PC-9 (cell line): Measurements from ENCODE around the gene PNPLA3. TPM values are rescaled to one million over a fixed set of nuclear protein-coding genes. Genes with fewer than 3 reads are reported as not detected.

Experiments used
- BruUV-seq: library from RNA; stranded (reverse); fragments of 400-500 nt; replicated peaks from 2 replicates; lab custom pipeline; 2021; lab: Mats Ljungman, UMichigan
- CTCF ChIA-PET: fragments of 300-600 bp; sonication (Branson Sonifier 250); formaldehyde crosslinking; loops from one replicate; lab custom pipeline; 2022; ENCODE audit warnings: antibody characterized with exemption; lab: Charles Lee
- POLR2A ChIA-PET: fragments of 300-600 bp; sonication (Branson Sonifier 250); formaldehyde crosslinking; loops from one replicate; lab custom pipeline; 2022; ENCODE audit warnings: antibody characterized with exemption; ENCODE audit not compliant: unreplicated experiment; lab: Charles Lee
- DNase-seq, 2 experiments: peaks; one replicate each; pipeline versions ENCODE4 v3.0.0 to v3.0.0-alpha.2; 2015 to 2022; ENCODE audit warnings: mixed read lengths in 1 of 2
- H2AFZ ChIP-seq: fragments of 200-600 bp; sonication (generic); 2 replicates; pipeline ENCODE4 v1.8.1; 2017; ENCODE audit warnings: antibody characterized with exemption
- H3F3A ChIP-seq: fragments of 200-600 bp; sonication (generic); 2 replicates; pipeline ENCODE4 v1.8.1; 2017; ENCODE audit warnings: antibody characterized with exemption, mild to moderate bottlenecking, low read depth; ENCODE audit not compliant: insufficient read depth
- H3K27ac ChIP-seq: fragments of 200-600 bp; sonication (generic); 2 replicates; pipeline ENCODE4 v1.6.1; 2016; ENCODE audit warnings: mixed run types
- H3K27me3 ChIP-seq: fragments of 200-600 bp; sonication (generic); 2 replicates; pipeline ENCODE4 v1.6.1; 2016; ENCODE audit warnings: low read depth, mixed run types; ENCODE audit not compliant: insufficient read depth
- H3K36me3 ChIP-seq: fragments of 200-600 bp; sonication (generic); 2 replicates; pipeline ENCODE4 v1.6.1; 2016; ENCODE audit warnings: low read depth, mixed run types
- H3K4me1 ChIP-seq: fragments of 200-600 bp; sonication (generic); replicated peaks from 2 replicates; pipeline ENCODE4 v1.6.1; 2016; ENCODE audit warnings: mixed run types; ENCODE audit not compliant: insufficient read depth
- H3K4me2 ChIP-seq: fragments of 200-600 bp; sonication (generic); 2 replicates; pipeline ENCODE4 v1.6.1; 2017; ENCODE audit warnings: mixed run types
- H3K4me3 ChIP-seq: fragments of 200-600 bp; sonication (generic); 2 replicates; pipeline ENCODE4 v1.6.1; 2016; ENCODE audit warnings: mixed run types
- H3K79me2 ChIP-seq: fragments of 200-600 bp; sonication (generic); 2 replicates; pipeline ENCODE4 v1.6.1; 2017; ENCODE audit warnings: low read depth, mixed run types
- H3K9me2 ChIP-seq: fragments of 200-600 bp; sonication (generic); 2 replicates; pipeline ENCODE4 v1.8.1; 2017; ENCODE audit warnings: mild to moderate bottlenecking; ENCODE audit not compliant: insufficient read depth
- H3K9me3 ChIP-seq: fragments of 200-600 bp; sonication (generic); 2 replicates; pipeline ENCODE4 v1.8.1; 2016; ENCODE audit warnings: low read depth; ENCODE audit not compliant: insufficient read depth
- H4K20me1 ChIP-seq: fragments of 200-600 bp; sonication (generic); 2 replicates; pipeline ENCODE4 v1.8.1; 2017; ENCODE audit not compliant: insufficient read depth
- CTCF ChIP-seq: fragments of 200-600 bp; sonication (generic); conservative IDR thresholded peaks from 2 replicates; pipeline ENCODE4 v1.6.1; 2017; ENCODE audit warnings: mixed run types, antibody characterized with exemption, mild to moderate bottlenecking, moderate library complexity
- EZH2 ChIP-seq: fragments of 200-600 bp; sonication (generic); IDR thresholded peaks from 2 replicates; pipeline ENCODE4 v1.8.0; 2017; ENCODE audit warnings: antibody characterized with exemption, low read depth
- intact Hi-C: fragments of 100-400 bp; cut with micrococcal nuclease; formaldehyde crosslinking; loops from one replicate; pipeline ENCODE4 v1.10.0; 2022; ENCODE audit not compliant: unreplicated experiment
- total RNA-seq: library from RNA; stranded (reverse); gene quantifications from 2 replicates; pipeline ENCODE4 v1.2.3, GENCODE V29; 2021

The PNPLA3 gene
- total RNA-seq, 1 experiment from 2014 or later: 26.8 TPM

GRCh38 chr22:43980579-43980978 lies 57.0 kb downstream of the PNPLA3 start:
- no peak overlapping the region for H3K27ac ChIP-seq
- intact Hi-C loops: no loop called here
- H4K20me1 ChIP-seq: no peaks in the 10 kb centered on the region
- peak in 1 of 2 experiments; percentile 8 for DNase-seq
- H3K4me3 ChIP-seq: no peak overlapping the region
- H3K79me2 ChIP-seq: no peaks in the 10 kb centered on the region
- POLR2A ChIA-PET: no interaction called here
- TF ChIP-seq EZH2 (no peak), CTCF (no peak)
- no peaks in the 10 kb centered on the region for H3K27me3 ChIP-seq
- no peaks in the 10 kb centered on the region for H3K9me3 ChIP-seq
- CTCF ChIA-PET: interaction anchor here (0.6 kb wide), 1 partner anchor 29 kb away, joined by 6 read pairs; no protein-coding TSS in a partner anchor
- peaks cover 18% of the 10 kb centered on the region; the same call in 1 of the 2 replicates for H3K36me3 ChIP-seq
- H3K4me1 ChIP-seq: no peaks in the 10 kb centered on the region
- no peaks in the 10 kb centered on the region for H3F3A ChIP-seq
- H3K9me2 ChIP-seq: no peaks in the 10 kb centered on the region
- no peak overlapping the region for H3K4me2 ChIP-seq
- BruUV-seq: no TSS peak
- H2AFZ ChIP-seq: no peak overlapping the region

- no peaks in the 10 kb centered on the region for H3K9me3 ChIP-seq
- BruUV-seq: no TSS peak
- ChIA-PET POLR2A (no interaction called here), CTCF (no interaction called here)
- intact Hi-C loops: no loop called here
- TF ChIP-seq EZH2 (no peak), CTCF (no peak)
- peaks cover 19% of the 10 kb centered on the region; the same call in 1 of the 2 replicates for H3K36me3 ChIP-seq
- DNase-seq: peak in 1 of 2 experiments; percentile 28
- H3K27me3 ChIP-seq: no peaks in the 10 kb centered on the region
- H3K27ac ChIP-seq: no peak overlapping the region
- no peaks in the 10 kb centered on the region for H4K20me1 ChIP-seq
- H3K4me1 ChIP-seq: no peaks in the 10 kb centered on the region
- no peaks in the 10 kb centered on the region for H3F3A ChIP-seq
- no peaks in the 10 kb centered on the region for H3K9me2 ChIP-seq
- H3K4me2 ChIP-seq: no peak overlapping the region
- H3K79me2 ChIP-seq: no peaks in the 10 kb centered on the region
- no peak overlapping the region for H2AFZ ChIP-seq
- H3K4me3 ChIP-seq: no peak overlapping the region
Observed at GRCh38 chr22:43980996-43981395, 57.4 kb downstream of the PNPLA3 start.

- CTCF ChIA-PET: interaction anchor here (0.6 kb wide), 1 partner anchor 137 kb away, joined by 3 read pairs; no protein-coding TSS in a partner anchor
- POLR2A ChIA-PET: no interaction called here
- Histone ChIP-seq H3K27me3 (no peaks in the 10 kb centered on the region), H3F3A (no peaks in the 10 kb centered on the region), H3K27ac (no peak overlapping the region), H2AFZ (no peak overlapping the region), H3K9me2 (no peaks in the 10 kb centered on the region), H3K4me1 (no peaks in the 10 kb centered on the region), H3K36me3 (peaks cover 25% of the 10 kb centered on the region; the same call in 1 of the 2 replicates), H3K79me2 (no peaks in the 10 kb centered on the region), H4K20me1 (no peaks in the 10 kb centered on the region), H3K4me3 (no peak overlapping the region), H3K4me2 (no peak overlapping the region), H3K9me3 (no peaks in the 10 kb centered on the region)
- BruUV-seq: no TSS peak
- TF ChIP-seq EZH2 (no peak), CTCF (no peak)
- intact Hi-C loops: no loop called here
- peak in 1 of 2 experiments; percentile 6 for DNase-seq
Observed at GRCh38 chr22:43983808-43984207, 60.2 kb downstream of the PNPLA3 start.
